Activated naive CD8-positive, alpha-beta T cell treated with anti-CD3 and anti-CD28 coated beads, Interleukin-2, amount 50 U/mL, for 24 hours (primary cell): ENCODE results near the gene ESRRA.
A peak's percentile ranks its signal among the peaks of the same experiment; 100 is the strongest.

Experiments
- ATAC-seq: fragments of 150-1000 bp; cut with Tn5 transposase; one replicate; pipeline ENCODE4 v1.10.0; 2021
- DNase-seq: peaks from one replicate; pipeline ENCODE4 v3.0.0; 2021
- H3K27ac Mint-ChIP-seq: one replicate; pipeline ENCODE4 v1.8.0; 2021; ENCODE audit warnings: mild to moderate bottlenecking, mixed read lengths
- H3K27me3 Mint-ChIP-seq: one replicate; pipeline ENCODE4 v1.8.0; 2021; ENCODE audit warnings: mixed read lengths
- H3K36me3 Mint-ChIP-seq: one replicate; pipeline ENCODE4 v1.8.0; 2021; ENCODE audit warnings: low read depth, mixed read lengths
- H3K4me1 Mint-ChIP-seq: one replicate; pipeline ENCODE4 v1.8.0; 2021; ENCODE audit warnings: mixed read lengths
- H3K4me3 Mint-ChIP-seq: one replicate; pipeline ENCODE4 v1.8.0; 2021; ENCODE audit warnings: mild to moderate bottlenecking, moderate library complexity, mixed read lengths
- H3K9me3 Mint-ChIP-seq: one replicate; pipeline ENCODE4 v1.8.0; 2021; ENCODE audit warnings: mixed read lengths

ESRRA gene

GRCh38 chr11:64267207-64267945 lies 37.9 kb upstream of the ESRRA start:
- peaks cover 27% of the 10 kb centered on the region for H3K4me1 Mint-ChIP-seq
- H3K36me3 Mint-ChIP-seq: peaks cover 9% of the 10 kb centered on the region
- no peaks in the 10 kb centered on the region for H3K9me3 Mint-ChIP-seq
- H3K27me3 Mint-ChIP-seq: no peaks in the 10 kb centered on the region
- ATAC-seq (no peak), DNase-seq (no peak)
- peak overlapping the region; percentile 98 for H3K4me3 Mint-ChIP-seq
- H3K27ac Mint-ChIP-seq: peak overlapping the region; percentile 46

GRCh38 chr11:64268025-64268892 lies 37.1 kb upstream of the ESRRA start:
- Mint-ChIP-seq H3K4me3 (peak overlapping the region; percentile 98), H3K9me3 (no peaks in the 10 kb centered on the region), H3K4me1 (peaks cover 28% of the 10 kb centered on the region), H3K36me3 (peaks cover 9% of the 10 kb centered on the region), H3K27me3 (no peaks in the 10 kb centered on the region), H3K27ac (peak overlapping the region; percentile 91)
- ATAC-seq (no peak), DNase-seq (no peak)

DNA sequence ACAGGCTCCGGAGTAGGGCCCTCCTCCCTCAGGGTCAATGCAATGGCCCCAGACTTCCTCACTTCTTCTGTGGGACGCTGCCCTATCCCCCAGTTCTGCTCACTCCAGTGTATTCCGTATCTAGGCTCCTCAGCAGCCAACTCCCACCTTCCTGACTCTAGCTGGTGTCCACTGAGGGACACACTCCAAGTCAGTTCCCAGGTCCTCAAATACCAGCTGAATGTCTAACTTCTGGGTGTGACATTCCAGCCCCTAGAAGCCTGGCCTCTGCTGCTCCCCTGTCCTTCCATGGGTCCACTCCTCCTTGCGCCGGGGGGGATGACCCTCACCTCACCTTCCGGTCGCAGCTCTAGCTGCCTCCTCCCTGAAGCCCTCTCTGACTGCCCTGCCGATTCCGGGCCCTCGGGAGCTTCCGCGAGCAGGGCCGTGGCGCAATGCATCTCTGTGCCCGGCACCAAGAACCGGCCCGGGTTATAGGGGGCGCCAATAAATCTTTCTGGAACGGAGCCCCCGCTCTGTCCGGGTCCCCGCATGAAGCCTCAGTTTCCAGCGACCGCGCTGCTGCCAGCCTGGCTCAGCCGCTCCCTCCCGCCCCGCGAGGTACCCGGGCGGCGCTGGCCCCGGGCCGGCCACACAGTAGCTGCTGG lies 36.3 kb upstream of the ESRRA start:
- Mint-ChIP-seq H3K36me3 (peaks cover 9% of the 10 kb centered on the region), H3K4me3 (peak overlapping the region; percentile 98), H3K27me3 (no peaks in the 10 kb centered on the region), H3K4me1 (peaks cover 28% of the 10 kb centered on the region), H3K27ac (peak overlapping the region; percentile 91), H3K9me3 (no peaks in the 10 kb centered on the region)
- ATAC-seq (peak; percentile 9), DNase-seq (peak; percentile 60)

DNA sequence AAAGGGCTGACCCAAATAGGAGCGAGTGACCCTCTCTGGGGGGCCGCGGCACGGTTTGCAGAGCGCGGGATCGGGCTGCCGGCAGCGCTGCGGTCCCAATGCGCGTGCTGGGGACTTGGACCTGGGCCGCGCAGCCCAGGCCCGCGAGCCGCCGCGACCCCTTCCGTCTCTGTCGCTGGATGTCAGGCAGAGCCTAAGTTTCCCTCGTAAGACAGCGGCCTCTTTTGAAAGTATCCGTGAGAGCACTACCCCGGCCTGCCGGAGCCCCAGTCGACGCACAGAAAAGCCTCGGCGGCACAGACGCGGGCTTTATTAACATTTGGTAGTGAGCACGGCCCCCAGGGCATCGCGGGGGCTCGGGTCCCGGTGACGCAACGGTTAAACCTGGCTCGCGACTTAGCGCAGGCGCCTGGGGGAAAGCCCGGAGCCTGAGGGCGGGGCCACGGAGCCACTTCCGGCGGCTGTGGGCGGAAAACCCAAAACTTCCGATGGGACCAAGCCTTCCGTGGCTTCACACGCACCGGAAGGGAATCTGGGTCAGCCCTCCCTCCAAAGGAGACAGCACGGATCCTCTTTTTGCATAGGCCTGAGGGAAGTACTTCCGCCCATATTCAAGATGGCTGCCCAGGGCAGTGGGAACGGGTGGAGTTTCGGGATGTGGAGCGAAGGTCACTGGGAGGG lies 35.6 kb upstream of the ESRRA start:
- peak; percentile 99 for DNase-seq
- ATAC-seq: peak; percentile 86
- peaks cover 9% of the 10 kb centered on the region for H3K36me3 Mint-ChIP-seq
- peak overlapping the region; percentile 96 for H3K27ac Mint-ChIP-seq
- H3K4me1 Mint-ChIP-seq: peaks cover 28% of the 10 kb centered on the region
- no peaks in the 10 kb centered on the region for H3K27me3 Mint-ChIP-seq
- peak overlapping the region; percentile 98 for H3K4me3 Mint-ChIP-seq
- H3K9me3 Mint-ChIP-seq: no peaks in the 10 kb centered on the region

DNA sequence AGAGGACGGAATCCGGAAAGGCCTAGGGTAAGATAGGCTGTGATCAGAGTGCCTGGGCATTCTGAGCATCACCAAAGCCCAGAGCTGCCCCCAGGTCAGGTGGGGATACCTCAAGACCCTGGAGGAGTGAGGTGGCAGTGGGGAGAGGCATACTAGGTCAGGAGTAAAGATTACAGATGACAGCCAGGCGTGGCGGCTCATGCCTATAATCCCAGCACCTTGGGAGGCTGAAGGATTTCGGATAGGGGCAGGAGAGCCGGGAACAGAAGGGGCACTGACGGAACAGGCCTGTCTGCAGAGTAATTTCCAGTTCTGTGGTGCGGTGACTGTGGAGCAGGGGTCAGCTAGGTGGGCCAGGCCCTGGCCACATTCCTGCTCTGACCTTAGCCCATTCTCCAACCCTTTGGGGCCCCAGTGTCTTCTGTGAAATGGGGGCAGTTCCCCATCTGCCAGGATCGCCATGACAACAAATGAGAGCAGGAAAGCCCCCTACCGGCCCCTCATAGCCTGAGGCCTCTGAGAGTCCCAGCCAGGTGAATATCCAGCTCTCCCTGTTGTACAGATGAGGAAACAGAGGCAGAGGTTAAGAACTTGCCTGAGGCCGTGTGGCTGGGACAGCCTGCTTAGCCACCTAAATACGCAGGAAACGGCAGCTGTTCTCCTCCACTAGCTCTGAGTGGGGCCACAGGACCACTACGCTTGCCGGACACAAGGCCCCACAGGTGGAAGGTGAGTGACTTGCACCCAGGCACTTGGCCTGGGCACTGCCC lies 30.1 kb upstream of the ESRRA start:
- Mint-ChIP-seq H3K27ac (no peak overlapping the region), H3K9me3 (no peaks in the 10 kb centered on the region), H3K4me3 (no peak overlapping the region), H3K27me3 (no peaks in the 10 kb centered on the region), H3K36me3 (peaks cover 2% of the 10 kb centered on the region), H3K4me1 (peaks cover 10% of the 10 kb centered on the region)
- ATAC-seq (no peak), DNase-seq (no peak)

- Mint-ChIP-seq H3K27ac (no peak overlapping the region), H3K36me3 (no peaks in the 10 kb centered on the region), H3K9me3 (no peaks in the 10 kb centered on the region), H3K27me3 (no peaks in the 10 kb centered on the region), H3K4me1 (peaks cover 8% of the 10 kb centered on the region), H3K4me3 (no peak overlapping the region)
- ATAC-seq: no peak
- DNase-seq: no peak
Observed at GRCh38 chr11:64275841-64276240, 29.5 kb upstream of the ESRRA start.

DNA sequence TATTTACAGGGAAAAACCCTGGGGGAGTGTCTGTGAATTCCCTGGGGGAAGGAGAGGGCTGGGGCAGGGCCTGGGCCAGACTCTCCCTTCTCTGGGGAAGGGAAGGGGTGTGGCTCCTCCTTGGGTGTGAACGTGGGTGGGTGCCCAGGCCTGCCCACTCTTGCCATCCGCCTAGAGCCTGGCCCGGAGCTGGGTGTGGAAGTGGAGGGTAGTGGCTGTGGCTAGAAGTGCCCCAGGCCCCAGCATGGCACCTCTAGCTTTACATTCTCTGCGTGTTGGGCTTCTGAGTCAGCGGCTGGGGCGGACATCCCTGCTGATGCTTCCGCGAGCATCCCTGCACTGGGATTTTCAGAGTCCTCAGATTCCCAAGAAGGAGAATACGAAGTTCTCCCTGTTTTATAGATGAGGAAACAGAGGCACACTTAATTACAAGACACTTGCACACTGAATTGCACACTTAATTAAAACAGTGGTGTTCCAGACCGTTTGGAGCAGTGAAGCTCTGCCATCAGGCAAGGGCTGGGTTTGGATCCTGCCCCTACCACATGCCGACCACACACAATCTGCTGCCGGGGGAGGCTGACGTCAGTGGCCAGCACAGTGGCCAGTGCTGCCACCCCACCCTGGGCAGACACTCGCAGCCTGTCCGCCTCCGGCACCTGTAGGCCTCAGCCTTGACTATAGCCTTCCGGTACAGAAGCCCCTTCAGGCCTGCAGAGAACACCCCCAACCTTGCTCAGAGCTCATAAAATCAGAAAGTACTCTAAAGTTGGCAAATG lies 28.5 kb upstream of the ESRRA start:
- Mint-ChIP-seq H3K27me3 (no peaks in the 10 kb centered on the region), H3K4me3 (no peak overlapping the region), H3K4me1 (peaks cover 6% of the 10 kb centered on the region), H3K36me3 (peaks cover 4% of the 10 kb centered on the region), H3K27ac (no peak overlapping the region), H3K9me3 (no peaks in the 10 kb centered on the region)
- no peak for DNase-seq
- ATAC-seq: no peak

DNA sequence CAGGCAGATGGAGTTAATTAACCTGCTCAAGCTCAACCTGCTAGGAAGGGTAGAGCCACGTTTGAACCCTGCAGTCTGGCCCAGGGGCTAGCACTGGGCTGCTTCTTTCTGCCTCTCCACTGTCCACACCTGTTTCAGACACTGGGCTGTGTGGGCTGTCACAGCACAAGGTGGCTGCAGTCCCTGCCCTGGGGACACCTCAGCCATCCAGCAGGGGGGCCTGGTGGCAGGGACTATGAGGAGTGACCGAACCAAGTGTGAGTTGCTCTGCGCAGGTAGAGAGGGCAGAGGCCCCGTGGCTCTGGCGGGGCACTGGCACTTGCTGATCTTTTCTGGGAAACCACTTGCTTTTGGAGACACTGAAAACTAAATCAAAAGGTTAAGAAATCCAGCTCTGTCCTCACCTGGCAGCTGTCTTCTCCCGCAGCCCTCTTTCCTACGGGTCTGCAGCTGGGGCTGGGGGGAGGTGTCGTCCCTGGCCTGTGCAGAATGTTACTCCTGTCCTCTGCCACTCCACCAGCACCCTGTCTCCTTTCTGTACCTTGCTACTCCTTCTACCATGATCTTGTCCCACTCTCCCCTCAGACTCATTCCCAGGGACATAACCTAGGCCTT lies 26.6 kb upstream of the ESRRA start:
- Mint-ChIP-seq H3K4me3 (no peak overlapping the region), H3K4me1 (peaks cover 4% of the 10 kb centered on the region), H3K9me3 (no peaks in the 10 kb centered on the region), H3K27ac (no peak overlapping the region), H3K36me3 (peaks cover 9% of the 10 kb centered on the region), H3K27me3 (no peaks in the 10 kb centered on the region)
- no peak for DNase-seq
- no peak for ATAC-seq

DNA sequence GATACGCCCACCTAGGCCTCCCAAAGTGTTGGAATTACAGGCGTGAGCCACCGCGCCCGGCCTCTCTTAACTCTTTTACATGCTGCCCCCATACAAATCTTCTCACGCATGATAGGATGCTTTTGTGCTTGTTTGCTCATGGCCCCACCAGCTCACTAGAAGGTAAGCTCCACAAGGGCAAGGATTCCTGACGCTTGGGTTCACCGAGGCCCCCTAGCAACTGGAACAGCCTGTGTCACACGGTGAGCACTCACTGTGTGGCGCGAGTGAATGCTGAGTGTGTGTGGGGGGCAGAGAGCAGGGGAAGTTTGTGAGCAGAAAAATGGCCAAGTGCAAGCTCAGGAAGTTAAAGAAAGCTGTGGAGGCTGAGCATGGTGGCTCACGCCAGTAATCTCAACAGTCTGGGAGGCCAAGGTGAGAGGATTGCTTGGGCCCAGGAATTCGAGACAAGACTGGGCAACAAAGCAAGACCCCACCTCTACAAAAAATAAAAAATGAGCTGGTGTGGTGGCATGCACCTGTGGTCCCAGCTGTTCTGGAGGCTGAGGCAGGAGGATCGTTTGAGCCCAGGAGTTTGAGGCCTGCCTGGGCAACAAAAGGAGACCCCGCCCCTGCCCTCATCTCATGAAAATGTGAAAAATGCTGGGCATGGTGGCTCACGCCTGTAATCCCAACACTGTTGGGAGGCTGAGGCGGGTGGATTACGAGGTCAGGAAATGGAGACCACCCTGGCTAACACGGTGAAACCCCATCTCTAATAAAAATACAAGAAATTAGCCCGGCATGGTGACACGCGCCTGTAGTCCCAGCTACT lies 23.2 kb upstream of the ESRRA start:
- Mint-ChIP-seq H3K27ac (peak overlapping the region; percentile 65), H3K4me3 (no peak overlapping the region), H3K9me3 (no peaks in the 10 kb centered on the region), H3K4me1 (peaks cover 17% of the 10 kb centered on the region), H3K36me3 (peaks cover 9% of the 10 kb centered on the region), H3K27me3 (no peaks in the 10 kb centered on the region)
- ATAC-seq: no peak
- no peak for DNase-seq

GRCh38 chr11:64283092-64283491 lies 22.2 kb upstream of the ESRRA start:
- H3K4me3 Mint-ChIP-seq: peak overlapping the region; percentile 25
- no peak for ATAC-seq
- H3K4me1 Mint-ChIP-seq: peaks cover 17% of the 10 kb centered on the region
- no peaks in the 10 kb centered on the region for H3K27me3 Mint-ChIP-seq
- H3K9me3 Mint-ChIP-seq: no peaks in the 10 kb centered on the region
- DNase-seq: no peak
- H3K27ac Mint-ChIP-seq: no peak overlapping the region
- peaks cover 9% of the 10 kb centered on the region for H3K36me3 Mint-ChIP-seq

- H3K9me3 Mint-ChIP-seq: no peaks in the 10 kb centered on the region
- peaks cover 9% of the 10 kb centered on the region for H3K36me3 Mint-ChIP-seq
- DNase-seq: peak; percentile 93
- peaks cover 17% of the 10 kb centered on the region for H3K4me1 Mint-ChIP-seq
- peak within 1 kb of the TSS; percentile 92 for H3K27ac Mint-ChIP-seq
- peak; percentile 93 for ATAC-seq
- no peaks in the 10 kb centered on the region for H3K27me3 Mint-ChIP-seq
- peak within 1 kb of the TSS; percentile 83 for H3K4me3 Mint-ChIP-seq
Observed at GRCh38 chr11:64284048-64284961, 21.0 kb upstream of the ESRRA start, which contains the start of gene BAD. TSS of gene BAD (minus strand) at chr11:64284665. CDS start at chr11:64284368, 297 bp downstream.
